ENCODE measurements around the gene TBC1D30.
"Not testable (repeated sequence)": the region's sequence is repeated elsewhere in the genome, so short reads cannot be mapped to it uniquely, and the experiment has no call there.

TBC1D30 gene

DNA sequence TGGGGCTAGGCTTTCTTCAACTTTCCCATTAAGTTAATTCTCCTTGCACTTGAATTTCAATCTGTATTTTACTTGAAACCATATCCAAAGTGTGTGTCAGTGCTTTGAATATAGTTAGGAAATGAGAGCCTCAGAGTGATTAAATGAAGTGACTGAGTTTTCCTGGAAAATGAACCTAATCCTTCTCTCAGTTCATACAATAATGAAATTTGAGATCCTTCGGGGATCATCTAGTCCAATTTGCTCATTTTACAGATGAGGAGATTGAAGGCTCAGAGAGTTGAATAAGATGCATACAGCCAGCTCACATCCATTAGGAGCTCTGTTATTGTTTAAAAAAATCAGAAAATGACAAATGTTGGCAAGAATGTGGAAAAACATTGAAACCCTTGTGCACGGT lies 18.3 kb upstream of the TBC1D30 start:
- no peak for DNase-seq

DNA sequence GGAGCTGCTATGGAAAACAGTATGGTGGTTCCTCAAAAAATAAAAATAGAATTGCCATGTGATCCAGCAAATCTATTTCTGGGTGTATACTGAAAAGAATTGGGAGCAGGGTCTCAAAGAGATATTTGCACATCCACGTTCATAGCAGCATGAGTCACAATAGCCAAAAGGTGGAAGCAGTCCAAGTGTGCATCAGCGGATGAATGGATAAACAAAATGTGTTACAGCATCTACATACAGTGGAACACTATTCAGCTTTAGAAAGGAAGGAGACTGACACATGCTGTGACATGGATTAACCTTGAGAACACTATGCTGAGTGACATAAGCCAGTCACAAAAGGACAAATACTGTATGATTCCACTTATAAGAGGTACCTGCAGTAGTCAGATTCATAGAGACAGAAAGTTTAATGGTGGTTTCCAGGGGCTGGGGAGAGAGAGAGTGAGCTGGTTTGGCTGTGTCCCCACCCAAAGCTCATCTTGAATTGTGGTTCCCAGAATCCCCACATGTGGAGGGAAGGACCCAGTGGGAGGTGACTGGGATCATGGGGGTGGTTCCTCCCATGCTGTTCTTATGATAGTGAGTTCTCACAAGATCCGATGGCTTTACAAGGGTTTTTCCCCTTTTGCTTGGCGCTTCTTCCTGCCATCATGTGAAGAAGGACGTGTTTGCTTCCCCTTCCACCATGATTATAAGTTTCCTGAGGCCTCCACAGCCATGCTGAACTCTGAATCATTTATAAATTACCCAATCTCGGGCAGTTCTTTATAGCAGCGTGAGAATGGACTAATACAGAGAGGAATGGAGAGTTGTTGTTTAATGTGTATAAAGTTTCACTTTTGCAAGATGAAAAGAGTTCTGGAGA lies 17.6 kb upstream of the TBC1D30 start:
- no peak for DNase-seq

DNA sequence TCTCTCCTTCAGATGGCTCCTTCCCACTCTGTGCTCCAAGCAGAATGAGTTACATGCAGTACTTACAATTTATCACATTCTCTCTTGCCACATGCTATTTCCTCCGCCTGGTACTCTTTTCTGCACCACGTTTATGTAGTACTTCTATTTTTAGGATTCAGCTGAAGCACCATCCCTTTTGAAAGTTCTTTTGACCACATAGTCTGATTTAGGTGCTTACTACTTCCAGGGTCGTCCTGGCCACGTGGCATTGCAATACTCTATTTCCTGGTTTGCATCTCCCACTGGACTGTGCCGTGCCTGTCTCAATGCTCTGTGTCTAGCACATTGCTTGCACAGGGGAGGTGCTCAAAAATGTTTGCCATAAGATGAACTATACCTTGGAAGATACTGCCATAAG lies 16.3 kb upstream of the TBC1D30 start:
- DNase-seq: no peak

DNA sequence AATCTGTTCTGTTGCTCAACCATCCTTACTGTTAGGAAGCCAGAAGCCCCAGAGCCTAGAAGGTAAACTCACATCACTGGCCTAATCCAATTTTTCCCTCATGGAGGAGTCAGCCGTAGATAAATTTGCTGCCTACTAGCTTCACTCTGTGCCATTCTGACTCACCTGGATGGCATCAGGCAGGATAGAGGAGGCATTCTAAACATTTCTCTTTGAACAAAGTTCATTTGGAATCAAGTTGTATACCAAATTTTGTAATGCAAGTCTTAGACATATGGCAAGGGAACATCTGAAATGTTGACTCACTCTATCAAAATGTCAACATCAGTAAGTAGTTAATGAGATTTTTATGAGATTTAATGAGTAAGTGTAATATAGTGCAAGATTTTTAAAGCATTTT lies 13.6 kb upstream of the TBC1D30 start:
- DNase-seq: no peak

DNA sequence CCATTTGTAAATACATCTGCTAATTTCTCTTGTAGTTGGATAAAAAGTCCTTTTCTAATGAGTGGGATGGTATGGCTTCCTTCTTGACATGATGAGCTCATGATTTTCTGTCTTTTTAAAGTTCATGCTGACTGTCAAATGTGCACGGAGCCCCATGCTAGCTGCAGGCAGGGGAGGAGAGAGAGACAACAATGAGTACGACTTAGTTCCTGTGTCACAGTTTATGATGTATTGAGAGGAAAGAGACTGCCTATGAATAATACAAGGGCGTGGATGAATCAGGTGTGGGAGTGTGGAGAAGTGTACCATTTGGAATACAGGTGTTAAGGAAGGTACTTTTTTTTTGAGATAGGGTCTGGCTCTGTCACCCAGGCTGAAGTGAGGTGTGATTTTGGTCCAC lies 10.7 kb upstream of the TBC1D30 start:
- DNase-seq: no peak

DNA sequence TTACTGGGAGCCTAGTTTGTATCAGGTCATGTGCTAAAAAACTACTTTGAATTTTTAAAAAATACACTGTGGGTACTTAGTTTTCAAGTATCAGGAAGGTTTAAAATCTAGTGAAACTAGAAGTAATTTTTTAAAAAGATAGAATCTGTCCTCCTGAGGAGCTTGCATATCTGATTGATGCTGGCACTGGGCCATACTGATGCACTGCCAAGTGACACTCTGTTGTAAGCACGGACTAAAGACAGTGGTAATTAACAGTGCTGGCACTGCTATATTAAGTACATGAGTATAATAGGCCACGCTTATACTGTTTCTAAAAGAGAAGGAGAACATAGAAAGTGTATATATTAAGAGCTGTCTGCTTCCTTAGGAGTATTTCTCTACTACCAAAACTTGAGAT lies 10.0 kb upstream of the TBC1D30 start:
- no peak for DNase-seq

DNA sequence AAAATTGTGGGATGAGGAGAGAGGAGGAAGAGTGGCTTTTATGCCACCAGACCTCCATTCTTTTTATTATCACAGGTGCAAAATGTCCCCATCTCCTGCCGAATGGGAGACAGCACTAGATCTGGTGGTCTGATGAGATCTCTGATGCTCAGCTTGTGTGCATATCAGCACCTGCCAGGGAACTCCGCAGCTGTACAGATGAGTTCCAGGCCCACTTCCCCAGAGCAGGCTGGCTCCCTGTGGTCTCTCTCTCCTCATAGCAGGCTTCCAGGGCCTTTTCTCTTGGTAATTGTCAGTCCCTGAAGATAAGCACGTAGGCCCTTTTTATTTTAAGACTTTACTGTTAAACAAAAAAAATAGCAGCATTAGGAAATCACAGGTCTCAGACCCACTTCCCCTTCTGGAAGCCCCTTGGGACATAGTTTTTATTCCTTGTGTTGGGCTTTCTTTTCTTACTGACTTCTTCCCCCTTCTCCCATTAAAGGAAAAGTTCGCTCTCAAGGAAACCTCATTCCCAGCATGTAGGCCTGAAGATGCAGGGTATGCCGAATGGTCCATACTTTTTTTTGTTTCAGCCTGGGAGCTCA lies 4.5 kb upstream of the TBC1D30 start:
- DNase-seq: no peak

DNA sequence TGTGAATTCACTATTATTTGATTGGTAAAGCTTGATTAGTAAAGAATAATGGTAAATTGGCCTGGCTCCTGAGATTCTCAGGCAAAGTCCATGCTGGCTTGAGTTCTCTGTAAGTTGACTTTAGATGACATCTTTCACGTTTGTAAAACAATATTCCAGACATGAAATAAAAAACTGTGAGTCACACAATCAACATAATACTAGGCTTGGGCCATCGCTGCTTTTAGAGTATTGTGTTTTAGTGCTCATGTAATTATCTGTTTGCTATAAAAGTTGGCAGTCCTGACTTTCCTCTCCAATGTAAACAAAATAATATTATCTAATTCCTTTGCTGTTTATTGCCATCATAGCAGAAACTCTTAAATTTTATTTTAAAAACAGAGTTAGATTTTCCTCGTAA lies 3.9 kb upstream of the TBC1D30 start:
- DNase-seq: no peak

DNA sequence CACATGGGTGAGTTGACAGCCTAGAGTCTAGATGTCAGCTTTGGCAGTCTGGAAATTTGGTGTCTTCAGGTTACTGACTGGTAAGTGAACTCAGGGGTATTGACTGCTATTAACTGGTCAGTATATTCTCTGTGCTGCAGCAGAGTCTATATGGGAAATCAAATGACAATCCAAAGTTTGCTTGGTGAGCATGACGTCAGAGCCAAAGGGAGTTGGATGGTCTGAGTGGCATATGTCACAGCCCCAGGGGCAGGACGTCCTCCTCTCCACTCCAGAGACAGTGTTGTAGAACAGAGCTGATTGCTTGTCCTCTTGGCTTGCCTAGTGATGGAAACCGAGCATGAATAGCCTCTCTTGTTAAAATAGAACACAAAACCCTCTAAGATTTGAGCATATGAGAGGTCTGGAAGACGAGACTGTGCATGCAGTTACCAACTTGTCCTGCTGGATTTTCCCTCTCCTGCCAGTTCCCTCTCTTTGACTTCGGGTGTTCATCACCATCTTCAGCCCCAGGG lies 3.3 kb upstream of the TBC1D30 start:
- DNase-seq: no peak

DNA sequence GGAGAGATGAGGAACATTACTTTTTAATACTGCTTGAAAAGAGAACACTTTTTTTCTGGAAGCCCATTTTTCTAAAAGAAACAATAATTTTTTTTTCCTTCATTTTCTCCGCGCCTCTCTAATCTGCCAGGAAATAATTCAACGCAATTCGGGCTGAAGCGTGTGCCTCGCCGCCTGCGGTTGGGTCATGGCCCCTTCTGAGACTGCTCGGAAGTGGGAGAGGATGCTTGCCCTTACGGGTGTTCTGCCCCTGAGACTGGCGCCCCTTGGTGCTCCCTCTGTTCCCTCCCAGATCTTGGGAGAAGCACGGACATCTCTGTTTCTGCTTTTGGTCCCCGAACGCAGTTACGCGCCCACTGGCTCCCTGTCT lies 332 bp upstream of the TBC1D30 start:
- no peak for DNase-seq

DNA sequence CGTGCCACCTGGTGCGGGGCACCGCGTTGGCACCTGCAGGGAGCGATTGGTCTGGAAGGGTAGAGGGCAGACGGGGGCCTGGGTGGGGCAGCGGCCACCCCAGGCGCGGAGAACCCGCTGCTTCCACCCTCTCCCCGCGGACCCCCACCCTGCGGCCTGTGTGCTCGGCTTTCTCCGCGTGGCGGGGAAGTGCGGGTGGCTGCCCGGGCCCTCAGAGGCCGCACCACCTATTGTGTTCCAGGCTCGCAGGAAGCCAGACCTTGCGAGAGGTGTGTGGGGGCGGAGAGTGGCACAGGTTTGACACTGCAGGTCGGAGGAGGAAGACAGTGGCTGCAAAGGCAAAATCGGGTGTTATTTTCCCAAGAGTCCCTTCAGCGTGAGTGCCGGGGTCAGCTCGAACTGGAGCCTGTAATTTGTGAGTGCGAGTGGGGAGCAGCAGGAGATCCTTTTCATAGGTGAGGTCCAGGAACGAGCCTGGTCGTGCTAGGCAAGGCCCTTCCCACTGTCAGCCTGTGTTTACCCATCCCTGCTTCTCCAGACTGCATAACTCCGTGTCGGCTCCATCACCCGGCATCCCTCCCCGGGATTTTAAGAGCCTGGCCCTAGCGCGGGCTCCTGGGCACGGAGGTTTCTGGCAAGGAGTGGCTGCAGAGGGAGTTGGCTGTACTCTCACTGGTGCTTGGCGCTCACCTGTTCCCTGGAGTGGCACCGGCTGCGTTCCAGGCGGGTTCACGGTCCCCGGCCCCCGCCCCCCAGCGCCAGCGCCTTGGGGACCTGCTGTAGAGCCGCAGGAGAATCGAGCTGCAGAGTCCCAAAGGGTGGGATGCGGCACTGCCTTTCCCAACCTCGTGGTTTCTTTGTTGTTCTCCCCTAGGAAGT lies 935 bp downstream of the TBC1D30 start:
- no peak for DNase-seq

DNA sequence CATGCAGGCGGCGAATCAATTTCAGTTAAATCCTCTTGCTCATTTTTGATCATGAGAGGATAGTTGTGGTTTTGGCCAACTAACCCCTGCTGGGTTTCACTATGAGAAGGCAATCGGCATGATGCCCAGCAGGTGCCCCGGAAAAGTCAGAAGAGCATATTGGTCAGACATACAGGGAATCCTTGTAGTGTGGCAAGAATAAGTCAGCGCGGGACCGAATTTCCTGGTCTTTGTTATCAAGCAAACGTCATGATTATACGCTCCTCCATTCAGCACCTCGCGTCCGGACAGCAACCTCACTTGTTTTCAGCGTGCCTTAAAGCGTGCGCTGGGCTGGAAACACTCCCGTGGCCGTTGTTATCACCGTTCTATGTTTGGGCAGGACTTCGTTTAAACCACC lies 1.8 kb downstream of the TBC1D30 start:
- peak; percentile 23 for DNase-seq

DNA sequence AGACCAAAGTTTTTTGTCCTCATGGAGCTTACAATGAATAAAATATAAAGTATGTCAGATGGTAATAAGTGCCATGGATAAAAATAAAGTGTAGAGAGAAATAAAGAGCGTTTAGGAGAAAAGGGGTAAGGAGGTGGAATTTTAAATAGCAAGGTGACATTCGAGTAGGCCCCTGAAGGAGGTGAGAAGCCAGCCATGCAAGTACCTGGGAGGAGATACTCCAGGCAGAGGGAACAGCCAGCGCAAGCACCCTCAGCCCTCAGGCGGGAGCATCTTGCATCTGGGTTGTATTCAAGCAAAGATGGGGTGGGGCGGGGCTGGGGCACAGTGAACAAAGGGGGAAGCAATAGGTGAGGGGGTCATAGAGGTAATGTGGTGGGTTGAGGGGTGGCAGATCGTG lies 4.3 kb downstream of the TBC1D30 start:
- DNase-seq: no peak

DNA sequence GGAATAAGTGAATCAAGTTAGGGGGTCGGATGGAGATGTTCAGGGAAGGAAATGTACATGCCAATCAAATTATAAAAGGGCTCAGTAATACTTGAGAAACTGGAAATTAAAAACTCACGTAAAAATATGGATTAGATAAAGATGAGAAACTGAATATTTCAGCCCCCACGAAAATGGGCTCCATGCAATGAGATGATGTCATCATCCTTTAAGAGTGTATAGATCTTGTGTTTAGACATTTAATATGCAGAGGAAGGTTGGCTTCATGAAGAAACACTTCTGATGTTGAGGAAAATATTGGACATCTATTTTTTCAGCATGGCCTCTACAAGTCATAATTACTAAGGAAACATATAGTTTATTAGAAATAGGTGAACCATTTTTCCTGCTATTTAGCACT lies 9.5 kb downstream of the TBC1D30 start:
- no peak for DNase-seq

DNA sequence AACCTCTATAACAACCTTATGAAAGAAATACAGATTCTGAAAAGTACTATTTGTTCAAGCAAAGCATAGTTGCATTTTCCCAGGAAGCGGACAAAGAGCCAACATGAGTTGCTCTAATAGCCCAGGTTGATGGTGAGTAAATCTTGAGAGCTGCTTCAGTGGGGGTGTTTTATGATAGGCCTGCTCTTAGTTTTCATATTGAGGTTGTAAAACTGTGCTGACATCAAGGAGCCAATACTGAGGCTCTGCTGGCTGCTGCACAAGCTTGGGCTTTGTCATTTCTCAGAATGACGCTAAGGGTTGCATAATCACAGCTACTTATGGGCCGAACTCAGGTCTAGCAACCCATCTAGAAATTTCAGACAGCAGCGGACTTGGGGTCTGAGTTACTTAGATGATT lies 11.5 kb downstream of the TBC1D30 start:
- DNase-seq: no peak

DNA sequence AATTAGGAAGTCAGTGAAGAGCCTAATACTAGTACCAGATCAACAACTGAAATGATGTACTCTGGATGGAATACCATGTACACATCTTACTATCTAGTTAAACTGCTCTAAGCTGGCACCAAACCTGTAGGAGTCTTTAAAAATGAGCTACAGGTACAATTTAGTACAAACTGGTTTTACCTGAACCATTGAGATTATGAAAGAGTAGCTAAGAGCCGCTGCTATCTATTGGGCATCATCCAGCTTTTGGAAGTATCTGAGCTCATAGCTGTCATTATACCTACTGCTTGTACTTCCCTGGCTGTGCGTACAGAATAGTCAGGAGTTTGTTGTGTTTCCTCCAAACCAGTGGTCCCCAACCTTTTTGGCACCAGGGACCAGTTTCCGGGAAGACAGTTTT lies 12.4 kb downstream of the TBC1D30 start:
- no peak for DNase-seq

DNA sequence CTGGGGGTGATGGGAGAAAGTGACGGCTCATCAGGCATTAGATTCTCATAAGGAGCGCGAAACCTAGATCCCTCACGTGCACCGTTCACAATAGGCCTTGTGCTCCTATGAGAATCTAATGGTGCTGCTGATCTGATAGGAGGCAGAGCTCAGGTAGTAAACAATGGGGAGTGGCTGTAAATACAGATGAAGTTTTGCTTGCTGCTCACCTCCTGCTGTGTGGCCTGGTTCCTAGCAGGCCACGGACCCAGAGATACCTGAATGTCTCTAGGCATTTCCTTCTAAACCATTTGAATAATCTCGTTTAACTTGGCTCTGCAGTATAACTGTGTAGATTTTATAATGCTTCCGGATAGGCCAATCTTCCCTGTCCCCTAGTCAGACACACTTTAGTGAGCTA lies 13.0 kb downstream of the TBC1D30 start:
- no peak for DNase-seq

DNA sequence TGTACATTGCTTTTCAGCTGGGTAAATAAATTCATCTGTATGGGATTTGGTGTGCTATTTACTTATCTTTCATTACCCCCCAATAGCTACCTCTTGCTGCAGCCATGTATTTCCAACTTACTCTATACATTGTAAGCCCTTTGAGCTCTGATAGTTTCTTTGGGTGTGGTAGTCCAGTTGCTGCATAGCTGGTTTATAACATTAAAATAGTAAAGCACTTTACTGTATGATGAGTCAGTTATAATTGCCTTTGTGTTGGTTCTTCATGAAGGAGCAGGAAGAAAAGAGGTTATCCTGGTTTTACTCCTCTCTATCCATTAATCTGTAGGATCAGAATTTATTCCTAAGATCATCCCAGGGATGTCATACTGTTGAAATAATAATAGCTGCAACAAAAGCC lies 15.7 kb downstream of the TBC1D30 start:
- DNase-seq: no peak

DNA sequence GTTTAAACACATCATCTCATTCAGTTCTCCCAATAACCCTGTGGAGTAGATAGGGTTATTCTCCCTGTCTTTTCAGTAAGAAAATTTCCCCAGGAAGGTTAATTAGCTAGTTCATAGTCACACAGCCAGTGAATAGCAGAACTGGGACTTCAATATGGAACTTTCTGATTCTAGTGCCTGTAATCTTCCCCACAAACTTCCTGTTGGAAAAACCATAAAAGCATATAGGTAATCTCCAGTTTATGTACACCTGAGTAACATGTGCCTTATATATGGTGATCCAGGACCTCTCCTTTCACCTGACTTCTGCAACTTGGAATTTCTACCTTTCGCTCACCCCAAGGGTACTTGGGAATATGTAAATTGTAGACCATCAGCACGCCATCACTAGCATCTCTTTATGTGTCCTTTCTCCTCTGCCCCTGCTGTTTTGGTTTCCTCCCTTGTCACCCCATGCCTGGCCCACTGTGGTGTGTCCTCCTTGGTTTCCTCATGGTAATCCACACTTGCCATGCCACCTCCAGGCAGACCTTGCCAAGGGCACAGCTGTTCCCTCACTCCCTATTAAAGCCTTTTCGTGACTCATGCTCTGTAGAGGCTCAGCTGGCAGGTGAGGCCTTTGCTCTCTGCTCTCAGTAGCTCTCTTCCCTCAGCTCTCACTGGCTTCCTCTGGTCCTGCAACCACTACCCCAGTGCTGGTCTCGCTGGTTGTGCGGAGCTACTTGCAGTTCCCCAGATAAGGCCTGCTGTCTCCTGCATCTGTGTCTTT lies 16.7 kb downstream of the TBC1D30 start:
- DNase-seq: no peak

DNA sequence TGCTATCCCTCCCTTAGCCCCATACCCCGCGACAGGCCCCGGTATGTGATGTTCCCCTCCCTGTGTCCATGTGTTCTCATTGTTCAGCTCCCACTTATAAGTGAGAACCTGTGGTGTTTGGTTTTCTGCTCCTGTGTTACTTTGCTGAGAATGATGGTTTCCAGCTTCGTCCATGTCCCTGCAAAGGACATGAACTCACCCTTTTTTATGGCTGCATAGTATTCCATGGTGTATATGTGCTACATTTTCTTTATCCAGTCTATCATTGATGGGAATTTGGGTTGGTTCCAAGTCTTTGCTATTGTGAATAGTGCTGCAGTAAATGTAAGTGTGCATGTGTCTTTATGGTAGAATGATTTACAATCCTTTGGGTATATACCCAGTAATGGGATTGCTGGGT lies 24.0 kb downstream of the TBC1D30 start:
- DNase-seq: not testable (repeated sequence)

DNA sequence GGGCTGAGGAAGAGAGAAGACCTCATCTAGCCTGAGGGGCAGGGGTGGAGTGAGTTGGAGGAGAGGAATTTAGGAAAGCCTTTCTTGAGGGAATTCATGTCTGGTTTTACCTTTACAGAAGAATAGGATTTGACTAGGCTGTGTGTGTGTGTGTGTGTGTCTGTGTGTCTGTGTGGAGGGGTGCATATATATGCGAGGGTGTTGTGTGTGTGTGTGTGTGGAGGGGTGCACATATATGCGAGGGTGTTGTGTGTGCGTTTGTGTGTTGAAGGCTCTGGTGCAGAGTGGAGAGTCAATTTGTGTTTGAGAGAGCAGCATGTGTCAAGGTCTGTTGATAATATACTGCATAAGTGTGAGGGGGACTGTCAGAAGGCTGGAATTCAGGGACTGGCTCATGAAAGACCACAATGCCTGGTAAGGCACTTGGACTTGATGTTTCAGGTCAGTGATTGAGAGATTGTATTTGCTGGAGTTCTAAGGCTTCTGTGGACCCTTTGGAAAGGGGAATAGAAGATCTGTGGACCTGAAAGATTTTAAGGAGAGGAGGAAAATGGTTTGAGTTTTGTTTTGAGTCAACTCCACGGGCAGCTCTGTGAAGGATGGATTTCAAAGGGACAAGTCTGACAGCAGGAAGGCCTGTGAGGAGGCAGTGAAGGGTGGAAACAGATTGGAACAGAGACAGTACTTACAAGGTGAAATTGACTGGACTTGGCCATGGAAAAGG lies 34.6 kb downstream of the TBC1D30 start:
- no peak for DNase-seq

DNA sequence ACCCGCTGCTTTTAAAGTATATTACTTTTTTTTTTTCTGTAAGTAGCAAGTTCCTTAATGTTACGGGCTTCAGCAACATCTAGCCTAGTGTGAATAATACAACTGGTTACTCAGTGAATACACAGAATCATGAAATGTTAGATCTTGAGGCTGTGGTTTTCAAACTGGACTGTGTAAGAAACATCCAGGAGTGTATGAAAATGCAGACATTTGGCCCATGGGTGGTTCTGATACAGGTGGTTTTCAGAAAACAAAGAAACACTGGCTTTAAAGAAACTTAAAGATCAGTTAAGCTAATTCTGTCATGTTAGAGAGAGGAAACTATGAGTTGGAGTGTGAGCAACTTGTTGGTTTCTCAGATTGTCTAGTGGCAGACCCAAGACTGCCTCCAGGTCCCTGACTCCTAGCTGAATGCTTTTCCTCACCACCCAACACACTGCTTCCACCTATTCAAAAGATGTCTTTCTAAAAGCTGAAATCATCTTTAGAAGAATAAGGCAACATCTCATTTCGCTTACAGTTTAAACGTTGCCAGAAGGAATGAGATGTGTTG lies 36.1 kb downstream of the TBC1D30 start:
- DNase-seq: no peak

Data from activated T-cell treated with anti-CD3 and anti-CD28 coated beads for 4 hours (primary cell).